C1 segment of cervical spinal cord (tissue), 14 donors: ENCODE results near the gene SMAD3.
A peak's percentile ranks its signal among the peaks of the same experiment; 100 is the strongest.
"Not testable (repeated sequence)": the region's sequence is repeated elsewhere in the genome, so short reads cannot be mapped to it uniquely, and the experiment has no call there.

Experiments
- DNase-seq, 14 donors: peaks; one replicate each; lab custom pipeline; 2025; lab: John Stamatoyannopoulos, UW

Gene SMAD3

DNA sequence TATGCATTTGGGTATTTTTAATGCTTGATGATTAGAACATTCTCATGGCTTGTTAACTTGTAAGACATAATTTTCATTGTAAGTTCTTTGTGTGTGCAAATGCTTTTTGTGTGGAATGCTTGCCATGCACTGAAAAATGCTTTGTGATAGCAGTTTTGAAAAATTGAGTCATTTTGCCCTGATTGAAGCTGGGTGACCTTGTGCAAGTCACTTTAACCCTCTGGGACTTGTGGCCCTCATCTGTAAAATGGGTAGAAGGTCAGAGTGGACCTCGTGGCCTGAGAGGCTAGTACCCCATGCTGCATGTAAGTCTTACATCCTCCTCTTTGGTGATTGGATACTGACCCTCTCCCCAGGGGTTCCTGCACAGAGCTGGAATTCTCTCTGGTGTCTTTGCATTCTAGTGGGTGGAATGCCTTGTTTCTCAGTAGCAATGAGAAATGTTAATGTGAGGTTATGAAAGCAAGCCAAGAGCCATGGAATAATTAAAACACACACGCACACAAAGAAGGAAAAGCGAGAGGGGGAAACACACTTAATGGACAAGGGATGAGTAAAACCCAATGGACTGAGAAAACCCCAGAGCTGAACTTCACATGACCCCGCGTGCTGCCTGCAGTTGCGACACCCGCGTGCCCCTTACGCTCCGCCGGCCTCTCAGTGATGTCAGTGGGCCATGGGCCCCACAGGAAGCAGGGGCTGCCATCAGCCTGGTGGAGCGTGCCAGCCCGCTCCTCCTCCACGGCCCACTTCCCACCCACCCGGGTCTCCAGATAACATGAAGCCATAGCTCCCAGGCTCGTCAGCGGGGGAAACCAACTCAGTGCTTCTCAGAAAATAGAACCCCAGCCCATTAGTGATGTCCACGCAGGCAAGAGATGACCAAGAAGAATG is 44.0 kb downstream of the SMAD3 start:
- DNase-seq, result peak in 7 of 14 donors; percentile 15 to 71 (median 23)

DNA sequence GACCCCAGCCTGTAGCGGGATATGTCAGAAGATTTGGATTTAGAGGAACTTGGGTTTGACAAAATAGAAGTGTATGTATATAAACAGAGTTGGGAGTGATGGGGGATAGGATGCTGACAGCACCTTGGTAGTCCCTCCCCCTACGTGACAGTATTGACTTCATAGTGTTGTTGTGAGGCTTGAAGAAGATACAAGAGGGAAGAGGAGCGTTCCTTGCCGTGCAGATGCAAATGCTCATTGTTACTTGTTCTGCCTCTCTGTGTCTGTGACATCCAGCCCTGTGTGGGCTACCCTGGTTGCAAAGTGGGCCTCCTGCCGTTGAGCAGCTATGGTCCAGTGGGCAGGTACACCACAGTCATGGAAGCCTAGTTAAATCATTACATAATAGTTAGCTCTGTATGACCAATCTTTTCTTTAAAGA is 45.0 kb downstream of the SMAD3 start:
- DNase-seq, result no peak

DNA sequence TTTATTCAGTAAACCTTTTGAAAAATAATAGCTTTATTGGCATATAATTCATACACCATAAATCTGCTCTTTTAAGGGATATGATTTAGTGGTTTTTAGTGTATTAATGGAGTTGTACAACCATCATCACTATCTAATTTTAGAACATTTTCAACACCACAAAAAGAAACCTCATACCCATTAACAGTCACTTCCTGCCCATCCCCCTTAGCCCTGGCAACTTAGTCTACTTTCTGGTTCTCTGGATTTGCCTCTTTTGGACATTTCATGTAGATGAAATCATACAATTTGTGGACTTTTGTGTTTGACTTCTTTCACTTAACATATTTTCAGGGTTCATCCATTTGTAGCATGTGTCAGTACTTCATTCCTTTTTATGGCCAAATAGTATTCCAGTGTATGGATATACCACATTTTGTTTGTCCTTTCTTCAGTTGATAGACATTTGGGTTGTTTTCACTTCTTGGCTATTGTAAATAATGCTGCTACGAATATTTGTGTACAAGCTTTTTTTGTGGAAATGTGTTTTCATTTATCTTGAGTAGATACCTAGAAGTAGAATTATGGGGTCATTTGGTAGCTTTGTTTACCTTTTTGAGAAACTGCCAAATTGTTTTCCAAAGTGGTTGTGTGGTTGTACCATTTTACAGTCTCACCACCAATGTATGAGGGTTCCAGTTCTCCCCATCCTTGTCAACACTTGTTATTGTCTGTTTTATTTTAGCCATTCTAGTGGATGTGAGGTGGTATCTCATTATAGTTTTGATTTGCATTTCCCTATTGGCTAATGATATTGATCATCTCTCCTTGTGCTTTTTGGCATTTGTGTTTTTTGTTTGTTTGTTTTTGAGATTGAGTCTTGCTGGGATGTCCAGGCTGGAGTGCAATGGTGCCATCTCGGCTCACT is 45.8 kb downstream of the SMAD3 start:
- no peak for DNase-seq

DNA sequence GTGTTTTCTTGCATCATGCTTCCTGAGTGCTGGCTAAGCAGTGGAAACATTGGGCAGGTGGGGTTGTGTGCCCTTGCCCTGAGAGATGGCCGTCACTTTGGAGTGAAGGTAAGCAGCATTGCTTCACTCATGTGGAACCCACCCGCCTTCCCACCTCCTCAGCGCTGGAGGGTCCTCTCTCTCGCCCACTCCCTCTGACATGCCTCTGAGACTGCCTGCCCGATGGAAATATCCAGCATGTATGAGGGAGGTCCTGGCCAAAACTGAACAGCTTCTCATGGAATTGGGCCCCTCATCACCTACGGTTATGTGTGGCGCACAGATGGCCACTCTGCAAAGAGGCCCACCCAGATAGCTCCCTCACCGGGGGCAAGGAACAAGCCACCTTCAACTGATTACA is 48.6 kb downstream of the SMAD3 start:
- no peak for DNase-seq

DNA sequence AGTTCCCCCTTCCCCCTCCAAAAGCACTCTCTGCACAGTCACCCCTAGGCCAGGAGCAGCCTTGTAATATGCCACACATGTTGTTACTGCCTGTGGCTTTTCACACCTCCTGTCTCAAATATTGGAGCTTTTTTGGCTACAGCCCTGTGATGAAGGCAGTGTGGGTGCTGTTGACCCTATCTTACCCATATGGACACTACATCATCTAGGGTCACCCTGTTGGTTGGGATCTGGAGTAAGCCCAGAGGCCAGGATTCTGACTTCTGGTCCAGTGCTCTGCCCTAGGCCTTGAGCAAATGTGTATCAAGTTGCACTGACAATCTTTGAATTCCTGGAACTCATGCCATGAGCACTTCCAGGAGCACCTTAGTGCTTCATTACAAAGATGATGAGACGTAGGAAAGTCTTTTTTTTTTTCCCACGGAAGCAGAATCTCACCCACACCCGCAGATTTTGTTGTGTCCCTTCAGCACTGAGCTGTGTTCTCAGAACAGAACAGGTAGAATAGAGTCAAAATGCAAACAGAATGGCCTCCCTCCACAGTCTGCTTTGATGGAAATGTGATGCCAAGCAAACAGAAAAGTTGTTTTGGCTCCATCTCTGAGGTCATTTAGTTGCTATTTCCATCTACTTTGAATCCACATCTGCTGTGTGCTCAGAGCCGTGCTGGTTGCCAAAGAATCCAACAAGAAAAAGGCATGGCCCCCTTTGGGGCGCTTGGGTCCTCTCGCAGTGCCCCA is 49.6 kb downstream of the SMAD3 start:
- no peak for DNase-seq

DNA sequence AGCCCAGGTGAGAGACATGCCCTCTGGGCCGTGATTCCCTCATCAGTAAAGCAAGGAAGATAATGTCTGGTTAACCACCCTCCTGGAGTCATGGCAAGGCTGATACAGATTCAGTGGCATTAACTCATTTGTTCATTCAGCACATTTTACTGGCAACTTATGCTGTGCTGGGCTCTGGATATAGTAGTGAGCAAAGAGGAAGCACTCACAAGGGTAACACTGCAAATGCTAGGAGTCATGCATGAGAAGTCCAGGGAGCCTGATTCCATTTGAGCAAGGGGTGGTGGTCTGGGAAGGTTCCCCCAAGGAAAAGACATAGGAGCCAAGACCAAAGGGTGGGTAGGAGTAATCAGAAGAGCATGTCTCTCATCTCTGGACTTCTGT is 50.2 kb downstream of the SMAD3 start:
- DNase-seq, result no peak

DNA sequence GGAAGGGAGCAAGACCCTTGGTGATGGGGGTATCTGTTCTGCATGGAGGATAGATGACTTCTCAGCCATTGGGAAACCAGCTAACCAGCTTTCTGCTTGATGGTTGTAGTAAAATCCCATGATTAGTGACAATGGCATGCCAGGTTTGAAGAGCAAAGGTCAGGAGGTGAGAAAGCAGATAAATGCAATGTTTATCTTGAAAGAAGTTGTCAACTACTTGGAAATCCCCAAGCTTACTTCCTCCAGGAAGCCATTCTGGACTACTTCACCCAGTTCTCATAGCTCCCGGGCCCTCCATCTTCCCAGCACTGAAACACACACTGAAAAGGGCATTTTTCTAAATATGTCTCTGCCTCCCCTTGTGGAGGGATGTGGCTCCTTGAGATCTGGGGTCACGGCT is 51.3 kb downstream of the SMAD3 start:
- DNase-seq, result no peak

DNA sequence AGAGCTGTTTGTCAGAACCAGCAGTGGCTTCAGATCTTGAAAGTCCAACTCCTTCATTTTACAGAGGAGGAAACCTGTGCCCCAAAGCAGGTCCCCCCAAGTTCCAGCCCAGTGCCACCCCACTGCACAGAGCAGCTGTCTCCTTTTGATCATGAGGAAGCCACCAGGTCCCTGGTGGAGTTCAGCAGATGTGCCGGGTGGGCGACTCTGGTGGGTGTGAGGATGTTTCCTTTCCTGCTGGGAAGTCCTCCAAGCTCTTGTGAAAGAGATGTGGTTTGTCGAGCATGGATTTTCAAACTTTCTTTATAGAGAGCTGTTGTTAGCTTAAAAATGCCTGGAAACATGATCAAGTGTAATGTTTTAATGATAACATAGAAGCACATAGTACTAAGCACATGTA is 52.0 kb downstream of the SMAD3 start:
- DNase-seq, result no peak

DNA sequence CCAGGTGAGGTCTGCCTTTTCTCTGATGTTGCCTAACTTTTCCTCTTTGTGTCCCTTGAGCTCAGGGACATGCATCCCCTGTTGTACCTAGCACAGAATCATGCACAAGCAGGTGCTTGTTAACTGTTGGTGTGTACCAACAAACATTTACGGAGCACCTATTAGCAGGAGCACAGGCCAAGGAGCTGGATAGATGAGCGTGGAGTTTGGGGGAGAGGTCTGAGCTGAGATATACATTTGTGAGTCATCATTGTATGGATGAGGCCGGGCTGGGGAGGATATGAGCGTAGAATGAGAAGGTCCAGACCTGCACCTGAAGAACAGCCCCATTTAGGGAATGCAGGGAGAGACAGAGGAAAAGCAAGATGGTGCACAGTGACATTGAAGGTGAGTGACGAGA is 53.4 kb downstream of the SMAD3 start:
- no peak for DNase-seq

DNA sequence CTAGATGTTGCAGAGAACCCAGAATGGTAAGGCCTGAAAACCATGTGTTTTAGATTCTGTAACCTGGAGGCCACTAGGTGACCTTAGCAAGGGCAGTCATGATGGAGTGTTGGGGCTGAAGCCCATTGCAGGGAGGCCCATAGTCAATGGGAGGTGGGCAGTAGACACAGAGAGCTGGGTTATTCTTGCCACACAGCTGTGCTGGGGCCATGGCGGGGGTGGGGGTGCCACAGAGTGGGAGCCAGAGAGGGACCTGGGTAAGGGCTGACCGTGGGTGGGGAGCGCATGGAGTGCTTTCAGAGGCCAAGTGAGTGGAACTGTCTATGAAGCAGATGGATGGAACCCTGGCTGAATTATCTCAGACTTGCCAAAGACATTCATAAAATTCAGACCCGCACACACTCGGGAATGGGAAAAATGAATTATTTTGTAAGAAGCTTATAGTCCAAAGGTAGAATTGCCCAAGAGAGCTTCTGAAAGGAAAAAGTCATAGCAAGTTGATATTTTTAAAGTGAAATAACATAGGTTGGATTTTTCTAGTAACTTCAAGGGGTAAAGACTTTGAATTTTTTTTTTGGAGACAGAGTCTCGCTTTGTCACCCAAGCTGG is 53.9 kb downstream of the SMAD3 start:
- no peak for DNase-seq

DNA sequence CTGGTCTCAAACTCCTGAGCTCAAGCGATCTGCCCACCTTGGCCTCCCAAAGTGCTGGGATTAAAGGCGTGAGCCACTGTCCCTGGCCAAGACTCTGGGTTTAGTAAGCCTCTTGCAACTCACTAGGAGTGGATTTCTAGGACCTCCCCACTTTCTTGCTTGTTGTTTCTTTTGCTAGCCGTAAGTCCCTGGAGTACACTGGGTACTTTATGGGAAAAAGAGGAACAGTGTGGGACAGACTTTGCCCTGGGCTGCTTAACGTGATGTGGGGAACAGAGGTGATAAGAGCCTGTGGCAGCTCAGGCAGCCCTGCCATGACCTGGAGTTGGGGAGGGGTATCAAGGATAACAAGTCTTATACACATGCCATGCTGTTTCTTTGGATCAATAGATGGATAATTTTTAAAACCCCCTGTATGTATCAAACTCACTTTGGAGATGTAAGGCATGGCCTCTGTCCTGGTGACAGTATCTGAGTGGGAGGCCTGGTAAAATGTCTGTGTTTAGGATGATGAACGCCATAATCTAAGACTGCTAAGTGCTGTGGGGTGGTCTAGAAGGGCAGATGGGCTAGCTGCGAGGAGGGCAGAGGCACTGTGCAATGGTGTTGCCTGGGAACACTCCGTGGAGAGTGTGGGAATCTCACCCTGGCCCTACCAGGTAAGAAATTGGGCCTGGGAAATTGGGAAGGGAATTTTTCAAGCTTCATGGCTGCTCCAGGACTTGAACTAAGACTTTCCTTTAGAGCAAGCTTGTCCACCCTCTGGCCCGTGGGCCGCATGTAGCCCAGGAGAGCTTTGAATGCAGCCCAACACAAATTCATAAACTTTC is 54.8 kb downstream of the SMAD3 start:
- no peak for DNase-seq

DNA sequence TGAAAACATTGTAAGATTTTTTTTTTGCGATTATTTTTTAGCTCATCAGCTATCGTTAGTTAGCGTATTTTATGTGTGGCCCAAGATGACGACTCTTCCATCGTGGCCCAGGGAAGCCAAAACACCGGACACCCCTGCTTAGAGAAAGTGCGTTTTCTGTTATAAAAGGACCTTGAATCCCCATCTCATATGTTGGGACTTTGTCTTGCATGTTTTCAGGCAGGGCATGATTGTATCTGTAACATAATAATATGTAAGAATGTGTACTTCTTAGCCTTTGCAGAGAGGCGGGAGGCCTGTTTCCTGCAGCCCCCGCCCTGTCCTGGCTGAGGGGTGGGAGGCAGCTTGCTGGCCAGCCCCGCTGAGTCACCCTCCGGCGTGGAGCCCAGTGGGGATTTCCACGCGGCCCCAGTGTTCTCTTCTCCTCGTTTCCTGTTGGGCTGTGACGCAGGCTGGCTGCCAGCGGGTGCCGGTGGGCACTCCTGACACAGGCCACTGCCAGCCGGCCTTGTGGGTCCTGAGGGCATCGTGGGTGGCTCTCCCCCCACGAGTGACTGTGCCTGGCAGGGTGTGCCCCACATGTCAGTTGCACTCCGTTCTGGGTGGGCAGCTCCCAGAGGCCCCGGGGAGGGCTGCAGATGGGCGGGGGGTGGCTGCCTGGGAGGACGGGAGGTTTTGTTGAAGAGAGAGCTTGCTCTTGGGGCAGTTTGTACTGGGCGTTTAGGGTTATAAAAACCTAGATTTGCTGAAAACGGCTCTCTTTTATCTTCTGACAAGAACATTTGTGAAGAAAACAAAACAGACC is 55.6 kb downstream of the SMAD3 start:
- peak in 13 of 14 donors; percentile 16 to 82 (median 50) for DNase-seq

DNA sequence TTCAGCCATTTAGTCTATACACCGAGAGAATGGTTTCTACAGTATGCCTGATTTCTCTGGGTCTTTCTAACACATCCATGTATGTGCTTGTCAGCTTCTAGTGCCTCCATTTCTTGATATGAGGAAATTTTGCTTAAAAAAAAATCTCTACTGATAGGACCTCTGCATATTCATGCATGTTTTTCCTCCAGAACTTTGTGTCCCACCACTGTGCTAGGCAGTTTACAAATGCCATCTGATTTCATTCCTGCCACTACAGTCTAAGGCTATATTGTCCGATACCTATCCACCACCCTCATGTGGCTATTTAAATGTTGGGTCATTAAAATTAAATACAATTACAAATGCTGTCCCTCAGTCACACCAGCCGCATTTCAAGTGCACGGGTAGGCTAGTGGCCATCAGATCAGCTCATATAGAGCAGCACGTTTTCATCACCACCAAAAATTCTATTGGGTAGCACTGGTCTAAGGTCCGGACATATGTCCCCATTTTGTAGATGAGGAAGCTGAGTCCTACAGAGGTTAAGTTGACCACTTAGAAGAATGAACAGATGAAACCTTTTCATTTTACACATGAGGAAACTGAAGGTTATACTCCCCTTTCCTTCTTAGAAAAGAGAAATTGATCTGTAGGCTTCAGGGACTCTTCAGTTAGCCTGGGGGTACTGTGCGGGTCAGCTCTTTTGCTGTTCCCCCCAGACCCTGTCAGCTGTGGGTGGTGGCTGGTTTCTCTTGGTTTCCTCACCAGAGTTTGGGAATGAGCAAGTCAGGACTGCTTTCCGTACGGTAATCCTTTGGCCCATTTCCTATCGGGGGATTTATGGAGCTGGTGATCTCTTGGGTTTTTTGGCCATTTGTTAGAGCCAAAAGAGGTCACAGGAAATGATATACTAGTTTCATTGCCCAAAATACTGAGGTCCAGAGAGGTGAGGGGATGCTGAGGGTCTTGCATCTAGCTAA is 56.5 kb downstream of the SMAD3 start:
- no peak for DNase-seq

DNA sequence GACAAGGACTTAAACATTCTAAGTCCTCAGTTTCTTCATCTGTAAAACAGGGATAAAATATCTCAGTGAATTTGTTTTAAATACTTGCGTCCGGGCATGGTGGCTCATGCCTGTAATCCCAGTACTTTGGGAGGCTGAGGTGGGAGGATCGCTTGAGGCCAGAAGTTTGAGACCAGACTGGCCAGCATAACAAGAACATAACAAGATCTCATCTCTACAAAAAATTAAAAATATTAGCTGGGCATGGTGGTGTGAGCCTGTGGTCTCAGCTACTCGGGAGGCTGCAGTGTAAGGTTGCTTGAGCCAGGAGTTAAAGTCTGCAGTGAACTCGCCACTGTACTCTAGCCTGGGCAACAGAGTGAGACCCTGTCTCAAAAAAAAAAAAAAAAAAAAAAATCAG is 57.4 kb downstream of the SMAD3 start:
- DNase-seq, result not testable (repeated sequence)

DNA sequence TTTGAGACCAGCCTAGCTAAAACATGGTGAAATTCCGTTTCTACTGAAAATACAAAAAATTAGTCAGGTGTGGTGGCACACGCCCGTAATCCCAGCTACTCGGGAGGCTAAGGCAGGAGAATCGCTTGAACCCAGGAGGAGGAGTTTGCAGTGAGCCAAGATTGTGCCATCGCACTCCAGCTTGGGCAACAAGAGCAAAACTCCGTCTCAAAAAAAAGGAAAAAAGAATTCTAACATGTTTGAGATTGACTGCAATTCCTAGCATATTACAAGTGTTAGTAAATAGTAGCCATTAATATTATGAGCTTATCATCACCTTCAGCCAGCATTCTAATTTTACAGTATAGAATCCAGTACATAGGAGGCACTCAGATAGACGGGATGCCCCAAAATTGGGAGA is 57.9 kb downstream of the SMAD3 start:
- DNase-seq, result not testable (repeated sequence)

DNA sequence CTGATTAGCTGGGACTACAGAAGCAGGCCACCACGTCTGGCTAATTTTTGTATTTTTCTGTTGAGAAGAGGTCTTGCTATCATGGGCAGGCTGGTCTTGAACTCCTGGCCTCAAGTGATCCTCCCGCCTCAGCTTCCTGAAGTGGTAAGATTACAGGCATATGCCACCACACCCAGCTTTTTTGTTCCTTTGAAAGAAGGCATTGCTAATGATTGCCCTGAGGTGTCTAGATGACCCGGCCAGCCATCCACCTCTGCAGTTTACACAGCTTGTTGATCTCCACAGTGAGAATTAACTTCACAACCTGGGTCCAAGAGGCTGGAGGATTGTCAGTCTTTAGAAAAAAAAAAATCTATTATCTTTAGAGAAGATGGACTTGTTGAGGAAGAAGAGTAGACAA is 58.7 kb downstream of the SMAD3 start:
- DNase-seq, result no peak

DNA sequence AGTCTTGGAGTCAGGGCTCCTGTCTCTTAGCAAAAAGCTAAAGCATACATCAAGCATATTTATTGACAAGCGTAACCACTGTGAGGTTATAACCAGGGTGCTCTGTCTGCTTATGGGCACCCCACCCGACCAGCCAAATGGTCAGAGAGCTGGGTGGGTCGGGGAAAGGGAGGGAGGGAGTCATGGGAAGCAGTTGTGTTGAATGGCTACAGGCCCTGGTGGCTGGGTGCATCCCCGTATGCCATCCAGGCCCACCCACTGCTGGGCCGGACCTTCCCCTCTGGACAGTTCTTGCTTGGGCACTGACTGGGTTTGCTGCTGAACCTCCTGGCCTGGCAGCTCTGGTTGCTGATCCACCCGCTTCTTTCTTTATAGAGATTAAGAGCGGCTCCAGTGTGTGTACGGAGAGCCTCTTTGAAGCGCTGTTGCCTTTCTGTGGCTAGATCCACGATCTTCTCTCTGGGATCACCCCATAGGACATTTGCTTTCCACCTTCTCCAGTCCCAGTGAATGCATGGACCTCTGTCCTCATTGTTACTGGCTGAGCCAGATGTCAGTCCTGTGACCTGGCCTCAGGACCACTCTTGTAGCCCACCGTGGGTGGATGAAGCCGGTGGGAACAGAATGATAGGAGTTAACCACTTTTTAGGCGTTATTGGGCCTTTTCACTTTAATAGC is 59.6 kb downstream of the SMAD3 start:
- DNase-seq, result no peak
